Uterus (tissue), 2 donors: ENCODE measurements around the gene L1TD1.

Source experiments
- POLR2A ChIP-seq, 2 donors: fragments of 450-650 bp; IDR thresholded peaks; one replicate each; pipeline ENCODE4 v1.6.1; 2016; ENCODE audit warnings: antibody characterized with exemption in 2 of 2, mild to moderate bottlenecking in 1 of 2, moderate library complexity in 1 of 2
- TF ChIP-seq, protein P1 (sequence below), 4 experiments: fragments of 200-600 bp in 2 of 4; fragments of 450-650 bp in 2 of 4; sonication (generic) in 2 of 4; IDR thresholded peaks; one replicate each; pipeline ENCODE4 v1.5.1; 2016 to 2019; ENCODE audit warnings: antibody characterized with exemption in 4 of 4, mild to moderate bottlenecking in 2 of 4, moderate library complexity in 1 of 4

DNA sequence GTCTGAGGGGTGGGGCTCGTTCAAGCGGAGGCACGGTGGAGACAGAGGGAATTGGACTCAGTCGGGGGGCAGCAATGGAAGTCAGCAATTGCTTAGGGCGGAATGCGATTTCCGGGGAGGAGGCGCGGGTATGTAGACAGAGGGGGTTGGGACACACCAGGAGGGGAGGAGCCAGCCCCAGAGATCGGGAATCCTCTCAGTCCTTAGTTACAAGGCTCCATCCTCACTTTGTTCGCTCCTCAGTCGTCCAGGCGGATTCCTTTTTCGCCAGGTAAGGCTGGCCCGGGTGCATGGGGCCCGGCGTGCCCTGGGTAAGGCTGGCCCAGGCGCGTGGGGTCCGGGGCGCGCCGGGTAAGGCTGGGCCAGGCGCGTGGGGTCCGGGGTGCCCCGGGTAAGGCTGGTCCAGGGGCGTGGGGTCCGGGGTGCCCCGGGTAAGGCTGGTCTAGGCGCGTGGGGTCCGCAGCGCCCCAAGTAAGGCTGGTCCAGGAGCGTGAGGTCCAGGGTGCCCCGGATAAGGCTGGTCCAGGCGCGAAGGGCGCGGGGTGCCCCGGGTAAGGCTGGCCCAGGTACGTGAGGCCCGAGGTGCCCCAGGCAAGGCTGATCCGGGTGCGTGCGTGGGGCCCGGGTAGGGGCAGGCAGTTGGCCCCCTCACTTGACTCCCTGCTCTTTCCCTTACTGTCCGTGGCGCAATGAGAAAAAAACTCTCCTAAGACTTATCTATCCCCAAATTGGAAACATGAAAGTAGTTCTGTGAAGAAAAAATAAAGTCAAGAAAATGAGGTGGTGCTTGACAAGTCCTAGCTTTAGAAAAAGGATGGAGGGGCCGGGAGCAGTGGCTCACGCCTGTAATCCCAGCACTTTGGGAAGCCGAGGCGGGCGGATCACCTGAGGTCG lies at the start of gene L1TD1:
- TF ChIP-seq, protein P1, sequence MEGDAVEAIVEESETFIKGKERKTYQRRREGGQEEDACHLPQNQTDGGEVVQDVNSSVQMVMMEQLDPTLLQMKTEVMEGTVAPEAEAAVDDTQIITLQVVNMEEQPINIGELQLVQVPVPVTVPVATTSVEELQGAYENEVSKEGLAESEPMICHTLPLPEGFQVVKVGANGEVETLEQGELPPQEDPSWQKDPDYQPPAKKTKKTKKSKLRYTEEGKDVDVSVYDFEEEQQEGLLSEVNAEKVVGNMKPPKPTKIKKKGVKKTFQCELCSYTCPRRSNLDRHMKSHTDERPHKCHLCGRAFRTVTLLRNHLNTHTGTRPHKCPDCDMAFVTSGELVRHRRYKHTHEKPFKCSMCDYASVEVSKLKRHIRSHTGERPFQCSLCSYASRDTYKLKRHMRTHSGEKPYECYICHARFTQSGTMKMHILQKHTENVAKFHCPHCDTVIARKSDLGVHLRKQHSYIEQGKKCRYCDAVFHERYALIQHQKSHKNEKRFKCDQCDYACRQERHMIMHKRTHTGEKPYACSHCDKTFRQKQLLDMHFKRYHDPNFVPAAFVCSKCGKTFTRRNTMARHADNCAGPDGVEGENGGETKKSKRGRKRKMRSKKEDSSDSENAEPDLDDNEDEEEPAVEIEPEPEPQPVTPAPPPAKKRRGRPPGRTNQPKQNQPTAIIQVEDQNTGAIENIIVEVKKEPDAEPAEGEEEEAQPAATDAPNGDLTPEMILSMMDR (IDR thresholded peaks at IDR 0.05) = no peak
- TF ChIP-seq POLR2A (IDR thresholded peaks at IDR 0.05) = no peak
